Thoracic aorta (tissue), 2 donors: Measurements from ENCODE around the gene CDH8. TPM values are rescaled to one million over a fixed set of nuclear protein-coding genes. Genes with fewer than 3 reads are reported as not detected.

ENCODE experiments used
- ATAC-seq: fragments of 150-250 bp; one replicate; pipeline ENCODE4 v1.8.0; 2017; ENCODE audit warnings: low read depth; ENCODE audit not compliant: insufficient number of reproducible peaks, low FRiP score
- DNase-seq: peaks from one replicate; pipeline ENCODE4 v3.0.0-alpha.2; 2020; ENCODE audit warnings: low spot score
- H3K27ac ChIP-seq, 2 donors: fragments of 200-600 bp; sonication (generic); 1 replicate in 1 of 2; 2 replicates in 1 of 2; pipeline ENCODE4 v1.5.1; 2016; ENCODE audit warnings: mild to moderate bottlenecking in 2 of 2, moderate library complexity in 2 of 2
- H3K27me3 ChIP-seq: fragments of 200-600 bp; sonication (generic); replicated peaks from 2 replicates; pipeline ENCODE4 v1.6.0; 2016; ENCODE audit warnings: mild to moderate bottlenecking; ENCODE audit not compliant: insufficient read depth
- H3K36me3 ChIP-seq: fragments of 200-600 bp; sonication (generic); one replicate; pipeline ENCODE4 v1.5.1; 2016
- H3K4me1 ChIP-seq, 2 donors: fragments of 200-600 bp; sonication (generic); 1 replicate in 1 of 2; 2 replicates in 1 of 2; pipeline versions ENCODE4 v1.5.1 to v1.6.0; 2016; ENCODE audit warnings: low read depth in 2 of 2, mild to moderate bottlenecking in 1 of 2; ENCODE audit not compliant: control insufficient read depth in 1 of 2
- H3K4me3 ChIP-seq: fragments of 200-600 bp; sonication (generic); 2 replicates; pipeline ENCODE4 v1.5.1; 2016; ENCODE audit warnings: mild to moderate bottlenecking
- H3K9me3 ChIP-seq: fragments of 200-600 bp; sonication (generic); 2 replicates; pipeline ENCODE4 v1.5.1; 2016
- total RNA-seq, 2 donors: library from RNA; depleted of rRNA; stranded (reverse); fragments of >200 nt; gene quantifications; one replicate each; pipeline versions ENCODE4 v1.1.0 to v1.2.3, GENCODE V29; 2016
- TF ChIP-seq, protein P1 (sequence below): fragments of 200-600 bp; sonication (generic); IDR thresholded peaks from one replicate; pipeline ENCODE4 v1.5.1; 2019; ENCODE audit warnings: antibody characterized with exemption

Gene CDH8
- total RNA-seq, 2 donors from 2014 or later = 5.4 to 7.0 TPM

DNA sequence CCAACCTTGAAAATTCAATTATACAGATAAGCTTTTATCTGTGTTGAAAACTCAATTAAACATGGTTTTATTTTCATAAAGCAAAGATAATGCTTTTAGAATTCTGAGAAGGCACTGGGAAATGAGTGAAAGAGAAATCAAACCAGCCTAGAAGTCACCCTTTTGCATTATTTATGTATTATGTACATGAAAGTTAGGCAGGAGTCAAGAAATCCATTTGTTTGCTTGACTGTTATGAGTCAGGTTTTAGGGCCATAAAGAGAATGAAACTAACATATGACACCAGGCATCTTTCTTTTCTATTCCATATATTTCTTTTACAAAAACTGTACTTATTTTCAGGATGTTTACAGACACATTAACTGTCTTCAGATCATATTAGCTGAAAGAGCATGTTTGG, 23.3 kb upstream of the CDH8 start:
- no peaks in the 10 kb centered on the region for H3K36me3 ChIP-seq
- DNase-seq = no peak
- TF ChIP-seq, protein P1, sequence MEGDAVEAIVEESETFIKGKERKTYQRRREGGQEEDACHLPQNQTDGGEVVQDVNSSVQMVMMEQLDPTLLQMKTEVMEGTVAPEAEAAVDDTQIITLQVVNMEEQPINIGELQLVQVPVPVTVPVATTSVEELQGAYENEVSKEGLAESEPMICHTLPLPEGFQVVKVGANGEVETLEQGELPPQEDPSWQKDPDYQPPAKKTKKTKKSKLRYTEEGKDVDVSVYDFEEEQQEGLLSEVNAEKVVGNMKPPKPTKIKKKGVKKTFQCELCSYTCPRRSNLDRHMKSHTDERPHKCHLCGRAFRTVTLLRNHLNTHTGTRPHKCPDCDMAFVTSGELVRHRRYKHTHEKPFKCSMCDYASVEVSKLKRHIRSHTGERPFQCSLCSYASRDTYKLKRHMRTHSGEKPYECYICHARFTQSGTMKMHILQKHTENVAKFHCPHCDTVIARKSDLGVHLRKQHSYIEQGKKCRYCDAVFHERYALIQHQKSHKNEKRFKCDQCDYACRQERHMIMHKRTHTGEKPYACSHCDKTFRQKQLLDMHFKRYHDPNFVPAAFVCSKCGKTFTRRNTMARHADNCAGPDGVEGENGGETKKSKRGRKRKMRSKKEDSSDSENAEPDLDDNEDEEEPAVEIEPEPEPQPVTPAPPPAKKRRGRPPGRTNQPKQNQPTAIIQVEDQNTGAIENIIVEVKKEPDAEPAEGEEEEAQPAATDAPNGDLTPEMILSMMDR = no peak

DNA sequence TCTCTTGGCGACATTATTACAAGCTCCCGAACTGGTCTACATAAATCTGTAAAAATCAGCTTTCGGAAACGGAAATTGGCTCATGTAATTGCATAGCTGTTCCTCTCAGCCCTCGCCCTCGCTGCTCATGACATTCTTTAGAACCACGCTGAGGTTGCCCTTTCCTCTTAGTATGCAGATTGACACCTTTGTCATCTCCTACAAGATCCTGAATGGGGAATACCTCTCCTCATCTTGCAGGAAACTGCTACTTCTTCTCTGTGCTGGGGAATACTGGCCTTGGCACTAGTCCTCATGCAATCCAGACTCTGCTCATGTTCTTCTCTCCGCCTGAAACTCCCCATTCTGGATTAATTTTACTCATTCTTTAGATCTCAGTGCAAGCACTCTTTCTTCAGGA, 22.2 kb upstream of the CDH8 start:
- Histone ChIP-seq H3K27ac (no peak overlapping the region), H3K27me3 (no peaks in the 10 kb centered on the region), H3K36me3 (no peaks in the 10 kb centered on the region), H3K9me3 (no peaks in the 10 kb centered on the region), H3K4me1 (peaks cover 0 to 6% of the 10 kb centered on the region in 2 donors), H3K4me3 (no peak overlapping the region)
- ATAC-seq = no peak
- TF ChIP-seq, protein P1 = no peak
- DNase-seq = no peak

More for the DNA sequence above, 23.3 kb upstream of the CDH8 start:
- ATAC-seq = no peak
- no peaks in the 10 kb centered on the region for H3K27me3 ChIP-seq
- no peak overlapping the region for H3K27ac ChIP-seq
- H3K4me3 ChIP-seq = no peak overlapping the region
- H3K4me1 ChIP-seq = peaks cover 0 to 6% of the 10 kb centered on the region in 2 donors
- no peaks in the 10 kb centered on the region for H3K9me3 ChIP-seq

DNA sequence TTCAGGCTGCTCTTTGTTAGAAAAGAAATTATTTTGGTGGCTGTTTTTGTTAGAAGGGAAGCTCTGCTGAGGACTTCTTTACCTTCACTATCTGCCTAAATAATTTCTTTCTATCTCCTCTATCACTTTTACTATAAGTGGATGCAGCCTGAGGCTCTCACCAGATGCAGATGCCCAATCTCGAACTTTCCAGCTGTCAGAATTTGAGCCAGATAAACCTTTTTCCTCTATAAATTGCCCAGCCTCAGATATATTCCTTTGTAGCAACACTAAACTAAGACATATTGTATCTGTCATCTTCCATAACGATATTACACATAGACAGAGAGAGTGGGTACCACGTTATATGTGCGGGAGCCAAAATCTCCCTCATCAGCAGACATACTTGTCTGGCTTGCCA, 15.7 kb upstream of the CDH8 start:
- Histone ChIP-seq H3K27me3 (no peaks in the 10 kb centered on the region), H3K4me3 (no peak overlapping the region)

DNA sequence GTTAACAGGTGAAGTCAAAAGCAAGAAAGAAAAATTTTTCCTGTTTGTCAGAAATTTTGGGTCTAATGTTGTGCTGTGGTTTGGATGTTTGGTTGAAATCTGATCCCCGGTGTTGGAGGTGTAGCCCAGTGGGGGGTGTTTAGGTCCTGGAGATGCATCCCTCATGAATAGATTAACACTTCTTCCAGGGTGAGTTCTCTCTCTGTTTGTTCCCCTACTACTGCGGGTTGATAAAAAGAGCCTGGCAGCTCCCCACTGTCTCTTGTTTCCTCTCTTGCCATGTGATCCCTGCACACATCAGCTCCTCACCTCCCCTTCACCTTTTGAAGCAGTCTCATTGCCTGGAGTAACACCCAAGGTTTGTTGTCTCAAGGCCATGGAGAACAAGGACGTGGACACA, 14.6 kb upstream of the CDH8 start:
- Histone ChIP-seq H3K27me3 (no peaks in the 10 kb centered on the region), H3K9me3 (no peaks in the 10 kb centered on the region), H3K4me1 (no peaks in the 10 kb centered on the region), H3K27ac (no peak overlapping the region), H3K4me3 (no peak overlapping the region), H3K36me3 (no peaks in the 10 kb centered on the region)
- TF ChIP-seq, protein P1 = no peak
- no peak for ATAC-seq
- DNase-seq = no peak

More for the DNA sequence above, 15.7 kb upstream of the CDH8 start:
- ATAC-seq (no peak), DNase-seq (no peak)
- no peaks in the 10 kb centered on the region for H3K36me3 ChIP-seq
- no peaks in the 10 kb centered on the region for H3K4me1 ChIP-seq
- no peak overlapping the region for H3K27ac ChIP-seq
- TF ChIP-seq, protein P1 = no peak
- H3K9me3 ChIP-seq = no peaks in the 10 kb centered on the region

DNA sequence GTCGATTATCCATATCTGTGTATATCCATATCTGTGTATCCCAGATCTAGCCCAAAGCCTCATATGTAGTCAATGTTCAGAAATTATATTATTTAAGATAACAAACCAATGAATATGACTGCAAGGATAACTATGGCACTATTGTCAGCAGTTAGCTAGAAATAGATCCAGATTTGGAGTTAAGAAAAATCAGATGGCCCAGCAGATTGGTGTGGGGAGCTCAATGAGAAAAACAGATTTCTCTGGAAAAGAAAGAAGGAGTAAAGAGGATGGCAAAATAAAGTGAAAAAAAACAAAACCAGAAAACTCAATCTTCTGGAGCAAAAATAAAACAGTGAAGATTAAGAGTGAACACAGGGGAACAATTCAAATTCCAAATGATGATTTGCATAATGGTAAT, 10.6 kb upstream of the CDH8 start:
- Histone ChIP-seq H3K27me3 (no peaks in the 10 kb centered on the region), H3K27ac (no peak overlapping the region), H3K4me3 (no peak overlapping the region), H3K36me3 (no peaks in the 10 kb centered on the region), H3K4me1 (no peaks in the 10 kb centered on the region), H3K9me3 (no peaks in the 10 kb centered on the region)
- ATAC-seq (no peak), DNase-seq (no peak)
- TF ChIP-seq, protein P1 = no peak
